GM23338 (cell line): ENCODE results near the gene ARL15. TPM values are rescaled to one million over a fixed set of nuclear protein-coding genes. Genes with fewer than 3 reads are reported as not detected.

Experiments used
- ATAC-seq: fragments of 200-7000 bp; cut with Tn5 transposase; 3 replicates; pipeline ENCODE4 v1.9.1; 2020
- DNase-seq: peaks from one replicate; pipeline ENCODE4 v3.0.0-alpha.2; 2015; ENCODE audit warnings: low spot score
- H2AFZ ChIP-seq: fragments of 200-600 bp; sonication (generic); 2 replicates; pipeline ENCODE4 v1.8.0; 2016; ENCODE audit warnings: antibody characterized with exemption, mild to moderate bottlenecking, moderate library complexity
- H3F3A ChIP-seq: fragments of 200-600 bp; sonication (generic); replicated peaks from 2 replicates; pipeline ENCODE4 v1.8.0; 2017; ENCODE audit warnings: antibody characterized with exemption, mixed run types, low read depth
- H3K27ac ChIP-seq: fragments of 200-600 bp; sonication (generic); 2 replicates; pipeline ENCODE4 v1.6.1; 2016; ENCODE audit warnings: low read depth
- H3K27me3 ChIP-seq: fragments of 200-600 bp; sonication (generic); 2 replicates; pipeline ENCODE4 v1.8.0; 2016; ENCODE audit warnings: mild to moderate bottlenecking, mixed run types, moderate library complexity; ENCODE audit not compliant: insufficient read depth
- H3K36me3 ChIP-seq: fragments of 200-600 bp; sonication (generic); 2 replicates; pipeline ENCODE4 v1.8.0; 2016; ENCODE audit warnings: mild to moderate bottlenecking; ENCODE audit not compliant: insufficient read depth
- H3K4me1 ChIP-seq: fragments of 200-600 bp; sonication (generic); 2 replicates; pipeline ENCODE4 v1.8.0; 2016; ENCODE audit warnings: mild to moderate bottlenecking, moderate library complexity; ENCODE audit not compliant: insufficient read depth
- H3K4me2 ChIP-seq: fragments of 200-600 bp; sonication (generic); 2 replicates; pipeline ENCODE4 v1.7.1; 2017; ENCODE audit warnings: mixed run types
- H3K4me3 ChIP-seq: fragments of 200-600 bp; sonication (generic); 2 replicates; pipeline ENCODE4 v1.6.1; 2016; ENCODE audit warnings: mixed run types
- H3K79me2 ChIP-seq: fragments of 200-600 bp; sonication (generic); replicated peaks from 2 replicates; pipeline ENCODE4 v1.8.0; 2017; ENCODE audit warnings: mild to moderate bottlenecking; ENCODE audit not compliant: insufficient read depth
- H3K9me2 ChIP-seq: fragments of 200-600 bp; sonication (generic); 2 replicates; pipeline ENCODE4 v1.8.0; 2017; ENCODE audit not compliant: insufficient read depth
- H4K20me1 ChIP-seq: fragments of 200-600 bp; sonication (generic); replicated peaks from 2 replicates; pipeline ENCODE4 v1.8.0; 2017; ENCODE audit warnings: mild to moderate bottlenecking; ENCODE audit not compliant: insufficient read depth
- H3K27ac Mint-ChIP-seq: 2 replicates; pipeline ENCODE4 v1.8.0; 2020; ENCODE audit warnings: inconsistent platforms, mild to moderate bottlenecking, moderate library complexity, mixed read lengths
- H3K27me3 Mint-ChIP-seq: 3 replicates; pipeline ENCODE4 v1.8.0; 2022; ENCODE audit warnings: low read depth, mild to moderate bottlenecking, moderate library complexity, mixed read lengths, inconsistent platforms; ENCODE audit not compliant: insufficient read depth, poor library complexity
- H3K36me3 Mint-ChIP-seq: 3 replicates; pipeline ENCODE4 v1.8.0; 2021; ENCODE audit warnings: low read depth, mild to moderate bottlenecking, inconsistent platforms, moderate library complexity, mixed read lengths
- H3K4me1 Mint-ChIP-seq: 3 replicates; pipeline ENCODE4 v1.8.0; 2020; ENCODE audit warnings: mild to moderate bottlenecking, inconsistent platforms, mixed read lengths
- H3K4me3 Mint-ChIP-seq: 3 replicates; pipeline ENCODE4 v1.8.0; 2021; ENCODE audit warnings: moderate library complexity, mild to moderate bottlenecking, inconsistent platforms, mixed read lengths
- H3K9me3 Mint-ChIP-seq: 3 replicates; pipeline ENCODE4 v1.8.0; 2020; ENCODE audit warnings: moderate library complexity, mild to moderate bottlenecking, inconsistent platforms, mixed read lengths
- ZNF331 ChIP-seq: fragments of 250-450 bp; sonication (Bioruptor Pico); IDR thresholded peaks from 2 replicates; pipeline ENCODE4 v1.5.0; 2020; ENCODE audit warnings: low read depth, mild to moderate bottlenecking, moderate library complexity
- microRNA counts: library from miRNA; unstranded; fragments of <30 nt; microRNA quantifications from one replicate; lab custom pipeline; 2017
- microRNA-seq: library from miRNA; unstranded; fragments of <30 nt; microRNA quantifications from one replicate; pipeline ENCODE4, GENCODE V29; 2017
- polyA plus RNA-seq: library from polyadenylated mRNA; unstranded; fragments of >200 nt; fragmentation: Nextera tagmentation; extraction: Ambion mirVana; gene quantifications from 2 replicates; pipeline ENCODE4 v1.2.1, GENCODE V29; 2016
- small RNA-seq: library from RNA; depleted of rRNA; stranded (forward); fragments of <200 nt; gene quantifications from one replicate; pipeline ENCODE3, GENCODE V24; 2014; ENCODE audit warnings: low replicate concordance
- total RNA-seq: library from RNA; depleted of rRNA; stranded (reverse); fragments of >200 nt; shearing (Covaris generic); gene quantifications from 2 replicates; pipeline ENCODE4 v1.2.3, GENCODE V29; 2014; rRNA removed

Gene ARL15
- total and polyA plus RNA-seq, 2 experiments from 2014 or later: 13.0 to 54.0 TPM

DNA sequence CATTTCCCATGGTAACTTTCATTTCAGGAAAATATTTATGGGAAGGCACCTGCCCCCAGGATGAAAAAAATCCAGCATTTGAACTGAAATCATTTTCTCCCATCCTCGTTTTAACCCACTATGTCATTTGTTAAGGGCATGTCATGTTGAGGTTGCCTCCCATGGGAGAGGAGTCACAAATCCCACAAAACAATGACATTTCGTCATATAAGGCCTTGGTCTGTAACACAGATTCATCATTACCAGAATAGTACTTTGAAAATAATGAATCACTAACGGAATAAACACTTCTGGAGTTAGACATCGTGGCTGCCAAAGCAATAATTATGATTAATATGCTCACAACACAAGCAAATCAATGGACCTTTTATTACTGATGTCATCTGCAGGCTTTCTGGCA lies 475.9 kb downstream of the ARL15 start:
- Mint-ChIP-seq H3K4me3 (no peak overlapping the region), H3K4me1 (no peaks in the 10 kb centered on the region), H3K27ac (no peak overlapping the region), H3K9me3 (peaks cover 39% of the 10 kb centered on the region), H3K36me3 (peaks cover 28% of the 10 kb centered on the region), H3K27me3 (peaks cover 2% of the 10 kb centered on the region)
- Histone ChIP-seq H3K36me3 (0 out of 2 replicates have a peak, but pooled peaks cover 3% of the 10 kb centered on the region), H4K20me1 (no peaks in the 10 kb centered on the region), H3K4me1 (no peaks in the 10 kb centered on the region), H2AFZ (no peak overlapping the region), H3K4me3 (no peak overlapping the region), H3K27ac (no peak overlapping the region), H3K4me2 (no peak overlapping the region), H3K27me3 (no peaks in the 10 kb centered on the region), H3K9me2 (peaks cover 11% of the 10 kb centered on the region; the same call in 1 of the 2 replicates), H3K79me2 (no peaks in the 10 kb centered on the region), H3F3A (no peaks in the 10 kb centered on the region)
- no peak for ATAC-seq
- TF ChIP-seq ZNF331 (CRISPR knock-in tag): no peak
- no peak for DNase-seq

MicroRNAs within 50 kb of the gene (microRNA counts, 767-probe panel; counts per million panel counts)
- microRNA hsa-miR-581 (lab: Ali Mortazavi, UCI): not detected

Small RNA genes within 50 kb of the gene (microRNA-seq; reads per million reads assigned to microRNA genes)
- not detected for gene MIR4459
- not detected for gene MIR581

Small RNA genes within 50 kb of the gene (small RNA-seq; reads per million reads assigned to genes)
- gene AC008873.1 (not detected), gene MIR4459 (not detected), gene MIR581 (not detected), gene RNU6-272P (not detected)

Other genes starting within 250 kb of the ARL15 start
- gene HSPB3, start 145.1 kb upstream of the ARL15 start, total RNA-seq: not detected in 2 replicates
- not detected in 2 replicates for gene HSPB3, start 145.1 kb upstream of the ARL15 start, polyA plus RNA-seq
- gene SNX18, start 207.2 kb upstream of the ARL15 start, total RNA-seq: 23.7 and 33.0 TPM in 2 replicates
- 4.7 and 5.3 TPM in 2 replicates for gene SNX18, start 207.2 kb upstream of the ARL15 start, polyA plus RNA-seq